Ramos (cell line): ENCODE results near the gene C19orf73.
"Not testable (repeated sequence)": the region's sequence is repeated elsewhere in the genome, so short reads cannot be mapped to it uniquely, and the experiment has no call there.

ENCODE experiments used
- in situ Hi-C: fragments of 300-500 bp; cut with MboI; formaldehyde crosslinking; loops from one replicate; pipeline ENCODE4 v1.14.3; 2022; ENCODE audit warnings: low sequenced_read_pairs; ENCODE audit not compliant: unreplicated experiment

The C19orf73 gene

DNA sequence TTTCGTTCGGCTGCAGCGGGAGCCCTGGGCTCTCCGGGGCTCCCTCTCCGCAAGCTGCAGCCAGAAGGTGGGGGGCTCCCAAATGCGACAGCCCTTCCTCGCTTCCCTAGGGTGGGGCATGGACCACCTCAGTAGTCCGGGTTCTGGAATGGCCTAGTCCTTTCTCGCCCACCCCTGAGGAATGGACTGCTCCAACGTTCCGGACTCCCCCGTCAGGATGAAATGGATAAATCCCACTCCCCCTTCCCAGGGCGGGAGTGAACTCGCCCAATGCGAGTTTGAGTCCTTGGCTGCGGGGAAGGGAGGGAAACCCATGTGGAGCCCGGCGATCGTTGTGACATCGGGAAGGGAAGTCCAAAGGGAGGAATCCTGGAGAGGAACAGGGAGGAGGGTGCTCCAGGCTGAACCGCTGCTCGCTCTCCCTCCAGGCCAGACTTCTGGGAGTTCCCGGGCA is 30.7 kb upstream of the C19orf73 start:
- in situ Hi-C loops: no loop called here

DNA sequence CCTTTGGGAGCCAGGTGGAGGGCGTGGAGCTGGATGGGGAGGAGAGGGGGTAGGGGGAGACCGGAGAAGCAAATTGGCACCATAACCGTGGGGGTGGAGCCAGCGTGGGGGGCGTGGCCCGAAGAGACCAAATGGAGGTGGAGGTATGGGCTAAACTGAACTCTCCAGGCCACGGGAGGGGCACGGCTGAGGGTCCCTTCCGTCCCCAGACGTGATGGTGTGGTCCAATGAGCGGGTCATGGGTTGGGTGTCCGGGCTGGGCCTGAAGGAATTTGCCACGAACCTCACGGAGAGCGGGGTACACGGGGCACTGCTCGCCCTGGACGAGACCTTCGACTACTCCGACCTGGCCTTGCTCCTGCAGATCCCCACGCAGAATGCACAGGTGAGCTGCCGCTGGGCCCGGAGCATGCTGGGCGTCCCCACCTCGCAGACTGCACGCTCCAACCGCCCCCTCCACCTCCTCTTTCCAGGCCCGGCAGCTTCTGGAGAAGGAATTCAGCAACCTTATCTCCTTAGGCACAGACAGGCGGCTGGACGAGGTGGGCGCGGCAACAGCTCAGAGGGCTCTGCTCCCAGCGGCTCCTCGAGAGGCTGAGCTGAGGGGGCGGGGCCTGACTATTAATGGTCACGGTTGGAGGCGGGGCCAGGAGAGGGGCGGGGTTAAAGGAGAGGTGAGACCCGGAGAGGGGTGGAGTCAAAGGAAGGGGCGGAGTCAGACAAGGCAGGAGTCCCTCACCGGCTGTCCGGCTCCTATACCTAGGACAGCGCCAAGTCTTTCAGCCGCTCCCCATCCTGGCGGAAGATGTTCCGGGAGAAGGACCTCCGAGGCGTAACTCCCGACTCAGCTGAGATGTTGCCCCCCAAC is 30.1 kb upstream of the C19orf73 start:
- in situ Hi-C loops: no loop called here

DNA sequence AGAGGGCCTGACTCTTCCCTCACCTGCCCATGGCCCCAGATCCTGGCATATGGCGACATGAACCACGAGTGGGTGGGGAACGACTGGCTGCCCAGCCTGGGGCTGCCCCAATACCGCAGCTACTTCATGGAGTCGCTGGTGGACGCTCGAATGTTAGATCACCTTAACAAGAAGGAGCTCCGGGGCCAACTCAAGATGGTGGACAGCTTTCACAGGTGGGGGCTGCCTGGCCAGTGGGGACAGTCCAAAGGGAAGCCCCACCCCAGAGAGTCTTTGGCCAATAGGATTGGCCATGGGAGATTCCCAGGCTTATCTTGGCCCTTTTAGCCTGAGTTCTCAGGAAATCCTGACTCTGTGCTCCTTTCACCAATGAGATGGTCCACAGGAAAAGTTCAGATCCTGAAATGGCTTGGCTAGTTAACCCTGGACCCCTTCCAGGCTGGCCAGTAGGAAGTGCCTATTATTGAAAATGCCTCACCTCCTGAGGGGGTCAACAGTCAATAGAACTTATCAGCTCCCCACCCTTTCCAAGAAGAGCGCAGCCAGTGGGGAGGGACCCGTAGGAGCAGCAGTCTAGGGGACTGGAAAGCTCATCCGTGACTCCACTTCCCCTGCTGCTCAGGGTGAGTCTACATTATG is 29.2 kb upstream of the C19orf73 start:
- in situ Hi-C loops: no loop called here

DNA sequence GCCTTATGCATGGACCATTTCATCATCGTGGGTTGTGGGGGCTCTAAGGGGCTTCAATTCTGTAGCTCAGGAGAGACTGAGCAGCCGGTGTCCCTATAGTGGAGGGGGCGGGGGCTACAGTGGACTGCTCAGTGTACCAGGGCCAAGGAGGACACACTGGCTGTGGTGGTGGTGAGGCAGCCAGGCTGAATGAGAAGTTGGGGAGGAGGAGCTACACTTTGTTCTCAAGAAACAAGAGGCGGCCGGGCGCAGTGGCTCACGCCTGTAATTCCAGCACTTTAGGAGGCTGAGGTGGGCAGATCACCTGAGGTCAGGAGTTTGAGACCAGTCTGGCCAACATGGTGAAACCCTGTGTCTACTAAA is 27.4 kb upstream of the C19orf73 start:
- in situ Hi-C loops: not testable (repeated sequence)

DNA sequence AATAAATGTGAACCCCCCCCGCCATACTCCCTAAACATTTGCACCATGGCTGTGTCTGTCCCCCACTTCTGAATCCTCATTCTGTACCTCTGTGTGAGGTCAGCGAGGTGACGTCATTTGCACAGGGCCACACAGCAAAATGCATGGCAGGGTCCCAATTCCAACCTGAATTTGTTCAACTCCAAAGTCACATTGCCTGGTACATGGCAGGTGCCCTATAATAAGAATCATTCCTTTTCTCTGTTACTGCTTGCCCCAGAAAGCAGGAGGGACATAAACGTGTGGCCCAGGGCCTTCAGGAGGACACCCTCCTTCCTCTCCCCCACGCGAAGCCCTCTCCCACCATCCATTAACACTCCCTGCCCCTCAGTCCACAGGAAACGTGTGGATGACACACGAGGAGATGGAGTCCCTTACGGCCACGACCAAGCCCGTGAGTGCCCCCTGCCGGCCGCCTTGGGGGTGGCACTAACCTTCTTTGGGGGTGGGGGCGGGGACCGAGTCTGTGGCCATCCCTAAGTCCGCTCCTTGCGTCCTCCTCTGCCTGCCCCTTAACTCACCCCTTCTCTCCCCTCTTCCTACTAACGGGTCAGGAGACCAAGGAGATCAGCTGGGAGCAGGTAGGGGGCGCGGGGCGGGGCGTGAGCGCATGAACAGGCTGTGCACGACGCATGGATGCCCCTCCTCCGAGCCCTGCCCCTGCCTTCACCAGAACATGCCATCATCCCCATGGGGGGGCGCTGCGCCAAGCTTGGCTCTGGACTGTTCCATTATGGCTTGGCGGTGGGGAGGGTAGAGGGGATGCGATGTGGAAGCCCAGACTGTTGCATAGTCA is 26.8 kb upstream of the C19orf73 start:
- in situ Hi-C loops: no loop called here

DNA sequence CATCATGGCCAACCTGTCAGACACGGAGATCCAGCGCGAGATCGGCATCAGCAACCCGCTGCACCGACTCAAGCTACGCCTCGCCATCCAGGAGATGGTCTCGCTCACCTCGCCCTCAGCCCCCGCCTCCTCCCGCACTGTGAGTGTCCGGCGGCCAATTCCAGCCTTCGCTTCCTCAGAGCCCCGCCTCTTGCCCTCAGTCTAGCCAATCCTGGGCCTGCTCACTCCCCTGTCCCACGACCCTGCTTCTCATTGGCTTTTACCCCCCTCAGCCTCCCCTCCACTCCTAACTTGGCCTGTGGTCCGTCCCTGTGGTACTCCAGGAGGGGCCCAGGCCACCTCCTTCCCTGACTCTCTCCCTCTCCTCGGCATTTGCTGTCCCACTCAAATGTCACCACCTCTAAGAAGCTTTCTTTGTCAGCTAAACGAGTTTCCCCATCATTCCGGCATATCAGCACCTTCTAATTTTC is 24.0 kb upstream of the C19orf73 start:
- in situ Hi-C loops: no loop called here

DNA sequence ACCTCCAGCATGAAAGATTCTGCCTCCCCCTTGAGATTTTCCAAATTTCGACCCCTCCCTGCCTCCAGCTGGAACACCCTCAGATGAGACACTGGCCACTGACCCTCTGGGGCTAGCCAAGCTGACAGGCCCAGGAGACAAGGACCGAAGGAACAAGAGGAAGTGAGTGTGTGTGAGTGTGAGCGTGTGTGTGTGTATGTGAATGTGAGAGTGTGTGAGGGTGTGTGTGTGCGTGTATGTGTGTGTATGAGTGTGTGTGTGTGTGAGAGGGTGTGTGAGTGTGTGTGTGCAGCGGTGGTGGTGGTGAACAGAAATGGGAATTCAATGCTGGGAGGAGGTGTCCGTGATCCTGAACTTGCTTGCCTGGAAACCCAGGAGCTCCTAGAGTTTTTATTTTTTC is 22.4 kb upstream of the C19orf73 start:
- in situ Hi-C loops: no loop called here

DNA sequence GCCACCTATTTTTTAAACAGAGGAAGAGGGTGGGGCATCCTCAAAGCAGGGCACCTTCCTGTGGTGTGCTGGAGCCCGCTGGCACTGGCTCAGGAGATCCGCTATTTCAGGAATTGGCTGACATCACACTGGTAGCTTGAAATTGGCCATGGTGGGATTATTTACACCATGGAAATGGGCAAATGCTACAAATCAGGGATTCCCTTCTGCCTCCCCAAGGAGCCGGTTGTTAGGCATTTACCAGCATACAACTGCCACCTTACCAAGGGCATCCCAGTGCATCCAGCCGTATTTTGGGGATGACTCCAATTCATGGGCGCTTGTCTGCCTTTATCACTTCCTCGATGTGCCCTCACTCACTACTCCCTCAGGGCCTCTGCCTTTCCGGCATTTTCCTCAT is 22.0 kb upstream of the C19orf73 start:
- in situ Hi-C loops: no loop called here

DNA sequence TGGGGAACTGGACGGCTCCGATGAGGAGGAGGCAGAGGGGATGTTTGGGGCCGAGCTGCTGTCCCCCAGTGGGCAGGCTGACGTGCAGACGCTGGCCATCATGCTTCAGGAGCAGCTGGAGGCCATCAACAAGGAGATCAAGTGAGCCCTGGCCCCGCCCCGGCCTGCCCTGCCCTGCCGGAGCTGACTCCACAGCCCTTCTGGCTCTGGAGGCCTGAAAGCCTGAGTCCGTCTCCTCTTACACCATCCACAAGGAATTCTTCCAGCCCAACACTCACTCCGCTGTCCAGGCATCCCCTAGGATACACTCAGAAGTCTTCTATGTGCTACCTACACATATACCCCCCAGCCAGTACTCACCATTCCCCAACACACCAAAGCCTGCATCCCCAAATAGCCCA is 17.8 kb upstream of the C19orf73 start:
- in situ Hi-C loops: no loop called here

DNA sequence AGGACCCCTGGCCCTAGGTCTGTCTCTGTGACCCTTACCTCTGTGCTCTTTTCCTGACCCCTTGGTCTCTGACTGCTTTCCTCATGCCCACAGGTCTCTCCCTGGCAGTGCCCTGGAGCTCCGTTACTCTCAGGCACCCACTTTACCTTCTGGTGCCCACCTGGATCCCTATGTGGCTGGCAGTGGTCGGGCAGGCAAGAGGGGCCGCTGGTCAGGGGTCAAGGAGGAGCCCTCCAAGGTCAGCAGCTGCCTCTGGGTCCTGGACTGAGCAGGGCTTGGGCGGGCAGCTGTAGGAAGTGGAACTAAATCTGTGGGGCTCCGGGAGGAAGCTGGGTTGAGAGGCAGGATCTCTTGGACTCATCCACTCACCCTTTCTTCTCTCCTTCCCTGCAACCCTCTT is 16.7 kb upstream of the C19orf73 start:
- in situ Hi-C loops: no loop called here

DNA sequence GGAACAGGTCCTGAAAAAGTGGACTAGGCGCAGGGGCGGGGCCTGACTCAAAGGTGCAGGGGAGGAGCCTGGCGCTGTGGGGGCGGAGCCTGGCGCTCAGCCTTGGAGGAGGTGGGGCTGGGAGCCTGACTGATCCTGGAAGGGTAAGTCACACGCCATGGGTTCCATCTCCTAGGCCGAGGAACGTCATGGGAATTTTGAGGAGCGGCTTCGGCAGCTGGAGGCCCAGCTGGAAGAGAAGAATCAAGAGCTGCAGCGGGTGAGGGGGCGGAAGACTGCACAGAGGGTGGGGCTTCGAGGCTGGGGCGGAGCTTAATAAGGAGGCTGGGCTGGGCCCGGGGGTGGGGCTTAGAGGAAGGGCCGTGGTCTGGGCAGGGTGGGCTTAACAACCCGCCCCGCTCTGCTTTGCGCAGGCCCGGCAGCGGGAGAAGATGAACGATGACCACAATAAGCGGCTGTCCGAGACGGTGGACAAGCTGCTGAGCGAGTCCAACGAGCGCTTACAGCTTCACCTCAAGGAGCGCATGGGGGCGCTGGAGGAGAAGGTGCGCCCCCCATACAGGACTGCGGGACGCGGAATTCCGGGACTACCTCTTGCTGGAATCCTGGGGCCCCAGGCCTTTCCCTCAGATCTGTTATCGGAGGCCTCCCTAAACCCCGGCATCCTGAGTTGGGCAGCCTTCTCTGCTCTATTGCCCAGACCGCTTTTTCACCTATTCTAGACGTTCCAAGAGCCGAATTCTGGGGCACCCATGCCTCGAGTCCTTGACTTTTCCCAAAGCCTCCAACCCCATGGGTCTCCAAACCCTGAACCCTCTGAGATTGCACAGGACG is 14.9 kb upstream of the C19orf73 start:
- in situ Hi-C loops: no loop called here

DNA sequence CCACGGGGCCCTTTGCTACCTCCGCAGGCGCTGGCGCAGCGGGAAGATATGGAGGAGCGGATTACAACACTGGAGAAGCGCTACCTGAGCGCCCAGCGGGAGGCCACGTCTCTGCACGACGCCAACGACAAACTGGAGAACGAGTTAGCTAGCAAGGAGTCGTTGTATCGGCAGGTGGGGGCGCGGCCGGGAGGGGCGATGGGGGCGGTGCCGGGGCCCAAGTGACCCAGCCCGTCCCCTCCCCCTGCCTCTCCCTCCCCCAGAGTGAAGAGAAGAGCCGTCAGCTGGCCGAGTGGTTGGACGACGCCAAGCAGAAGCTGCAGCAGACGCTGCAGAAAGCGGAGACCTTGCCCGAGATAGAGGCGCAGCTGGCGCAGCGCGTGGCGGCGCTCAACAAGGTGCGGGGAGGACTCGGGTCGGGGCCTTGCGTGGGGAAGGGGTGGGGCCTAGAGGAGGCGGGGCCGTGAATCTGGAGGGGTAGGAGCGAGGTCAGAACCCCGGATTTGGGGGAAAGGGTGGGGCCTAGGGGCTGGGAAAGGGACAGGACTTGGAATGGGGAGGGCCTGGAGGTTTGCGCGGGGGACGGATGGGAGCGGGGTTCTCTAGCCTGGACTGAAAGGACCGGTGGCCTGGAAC is 14.1 kb upstream of the C19orf73 start:
- in situ Hi-C loops: no loop called here

DNA sequence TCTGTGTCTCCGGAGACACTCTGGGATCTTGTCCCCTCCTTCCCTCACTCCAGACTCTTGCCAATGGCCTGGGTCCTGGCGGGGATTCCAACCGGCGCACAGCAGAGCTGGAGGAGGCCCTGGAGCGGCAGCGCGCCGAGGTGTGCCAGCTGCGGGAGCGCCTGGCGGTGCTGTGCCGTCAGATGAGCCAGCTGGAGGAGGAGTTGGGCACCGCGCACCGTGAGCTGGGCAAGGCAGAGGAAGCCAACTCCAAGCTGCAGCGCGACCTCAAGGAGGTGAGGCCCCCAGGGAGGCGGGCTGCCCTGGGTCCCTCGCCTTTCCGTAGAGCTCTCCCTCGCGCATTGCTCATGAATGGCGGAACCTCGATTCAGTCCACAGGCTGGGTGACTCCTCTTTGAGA is 11.4 kb upstream of the C19orf73 start:
- in situ Hi-C loops: no loop called here

DNA sequence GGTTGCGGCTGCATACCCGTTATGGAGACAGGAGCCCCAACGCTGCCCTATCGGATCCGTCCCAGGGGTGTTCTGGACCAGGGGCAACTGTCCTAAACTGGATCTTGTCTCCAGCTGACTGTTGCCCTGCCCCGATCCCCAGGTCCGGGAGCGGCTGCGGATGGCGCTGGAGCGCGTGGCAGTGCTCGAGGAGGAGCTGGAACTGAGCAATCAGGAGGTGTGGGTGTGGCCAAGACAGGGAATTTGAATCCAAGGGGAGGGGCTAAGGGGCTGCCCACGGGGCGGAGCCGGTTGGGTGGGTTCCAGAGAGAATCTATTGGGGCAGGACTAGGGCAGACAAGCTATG is 10.3 kb upstream of the C19orf73 start:
- in situ Hi-C loops: no loop called here

DNA sequence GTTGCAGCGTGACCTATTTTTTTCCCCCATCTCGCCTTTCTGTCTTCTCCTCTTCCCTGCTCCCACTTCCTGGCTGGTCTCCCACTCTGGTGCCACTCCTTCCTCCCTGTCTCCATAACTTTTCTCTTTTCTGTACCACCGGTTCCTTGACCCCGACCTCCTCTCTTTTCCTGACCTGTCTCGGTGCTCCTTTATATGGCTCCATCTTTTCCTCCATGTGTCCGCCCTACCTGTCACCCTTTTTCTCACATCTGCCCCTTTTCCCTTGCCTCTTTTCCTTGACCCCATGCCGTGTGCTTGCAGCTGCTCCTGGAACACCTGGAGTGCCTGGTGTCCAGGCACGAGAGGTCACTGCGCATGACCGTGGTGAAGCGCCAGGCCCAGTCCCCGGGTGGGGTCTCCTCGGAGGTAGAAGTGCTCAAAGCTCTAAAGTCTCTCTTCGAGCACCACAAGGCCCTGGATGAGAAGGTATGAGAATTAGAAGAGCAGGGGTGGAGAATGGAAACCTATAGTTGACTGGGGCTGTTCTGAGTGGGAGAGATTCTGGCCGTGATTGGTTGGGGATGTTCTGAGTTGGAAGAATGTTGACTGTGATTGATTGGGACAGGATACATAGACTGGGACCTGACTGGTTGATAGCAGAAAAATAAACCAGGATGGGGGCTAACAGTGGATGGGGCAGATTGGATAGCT is 9.7 kb upstream of the C19orf73 start:
- in situ Hi-C loops: no loop called here

DNA sequence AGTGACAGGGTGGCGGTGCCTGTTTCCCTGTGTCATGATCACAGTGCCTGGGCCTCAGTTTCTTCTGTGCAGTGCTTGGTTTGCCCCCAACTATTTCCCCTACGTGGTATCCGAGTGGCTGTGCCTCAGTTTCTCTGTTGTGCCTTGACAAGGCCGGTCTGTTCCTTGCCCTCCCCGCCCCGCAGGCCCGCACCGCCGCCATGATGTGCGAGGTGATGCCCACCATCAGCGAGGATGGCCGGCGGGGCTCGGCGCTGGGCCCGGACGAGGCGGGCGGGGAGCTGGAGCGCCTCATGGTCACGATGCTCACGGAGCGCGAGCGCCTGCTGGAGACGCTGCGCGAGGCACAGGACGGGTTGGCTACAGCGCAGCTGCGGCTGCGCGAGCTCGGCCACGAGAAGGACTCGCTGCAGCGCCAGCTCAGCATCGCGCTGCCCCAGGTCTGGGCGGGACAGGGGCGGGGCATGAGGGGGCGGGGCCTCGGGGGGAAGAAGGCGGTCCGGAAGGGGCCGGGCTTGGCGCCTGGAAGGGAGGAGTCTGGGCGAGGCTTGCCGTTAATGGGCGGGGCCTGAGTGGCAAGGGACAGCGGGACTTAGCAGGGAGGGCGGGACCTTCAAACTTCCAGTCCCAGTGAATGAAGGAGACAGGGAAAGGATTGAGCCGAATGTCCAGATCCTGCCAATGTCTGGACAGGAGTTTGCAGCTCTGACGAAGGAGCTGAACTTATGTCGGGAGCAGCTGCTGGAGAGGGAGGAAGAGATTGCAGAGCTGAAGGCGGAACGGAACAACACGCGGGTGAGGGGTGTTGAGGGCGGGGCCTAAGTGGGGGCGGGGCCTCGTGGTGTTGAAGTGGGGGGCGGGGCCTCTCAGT is 9.0 kb upstream of the C19orf73 start:
- in situ Hi-C loops: no loop called here

DNA sequence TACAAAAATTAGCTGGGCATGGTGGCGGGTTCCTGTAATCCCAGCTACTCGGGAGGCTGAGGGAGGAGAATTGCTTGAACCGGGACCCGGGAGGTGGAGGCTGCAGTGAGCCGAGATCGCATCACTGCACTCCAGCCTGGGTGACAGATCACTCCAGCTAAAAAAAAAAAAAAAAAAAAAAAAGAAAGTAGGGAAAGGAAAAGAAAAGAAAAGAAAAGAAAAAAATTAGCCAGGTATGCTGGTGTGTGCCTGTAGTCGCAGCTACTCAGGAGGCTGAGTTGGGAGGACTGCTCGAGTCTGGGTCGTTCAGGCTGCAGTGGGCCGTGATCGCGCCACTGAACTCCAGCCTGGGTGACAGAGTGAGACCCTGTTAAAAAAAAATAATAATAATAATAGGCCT is 8.3 kb upstream of the C19orf73 start:
- in situ Hi-C loops: not testable (repeated sequence)

DNA sequence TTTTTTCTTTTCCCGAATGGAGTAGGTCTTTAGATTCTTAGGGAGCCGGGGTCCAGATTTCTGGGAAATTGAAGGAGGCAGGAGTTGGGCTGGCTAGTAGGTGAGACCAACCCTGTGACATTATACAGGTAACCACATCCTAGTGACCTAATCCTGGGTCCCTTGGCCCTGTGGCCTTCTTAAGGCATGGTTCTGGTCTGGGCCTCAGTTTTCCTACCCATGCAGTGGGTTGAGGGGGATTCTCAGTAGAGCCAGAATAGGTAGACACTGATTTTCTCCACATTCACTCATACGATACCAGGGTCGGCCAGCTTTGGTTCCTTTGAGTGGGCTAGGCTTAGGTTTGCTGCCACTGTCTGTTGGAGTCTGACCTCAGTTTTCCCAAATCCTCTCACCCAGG is 7.6 kb upstream of the C19orf73 start:
- in situ Hi-C loops: no loop called here
